Activated CD4-positive, alpha-beta T cell treated with anti-CD3 and anti-CD28 coated beads, Interleukin-2, amount 50 U/mL, for 4 hours (primary cell): ENCODE measurements around the gene KRTAP5-9.
"Not testable (repeated sequence)": the region's sequence is repeated elsewhere in the genome, so short reads cannot be mapped to it uniquely, and the experiment has no call there.

ENCODE experiments used
- DNase-seq, 2 experiments: peaks; one replicate each; pipeline ENCODE4 v3.0.0-alpha.2; 2020

KRTAP5-9 gene

GRCh38 chr11:71563406-71563805, 15.2 kb downstream of the KRTAP5-9 start:
- no peak for DNase-seq

GRCh38 chr11:71564430-71564829, 16.2 kb downstream of the KRTAP5-9 start:
- no peak for DNase-seq

GRCh38 chr11:71565263-71565662, 17.0 kb downstream of the KRTAP5-9 start, which contains the start of gene KRTAP5-10:
Gene KRTAP5-10, plus strand, starts transcription at chr11:71565563. Its CDS starts 25 bp downstream, at chr11:71565588.
- DNase-seq, result no peak

- DNase-seq, result no peak
These were observed 17.9 kb downstream of the KRTAP5-9 start for GRCh38 chr11:71566081-71566620.

- DNase-seq, result not testable (repeated sequence)
These were observed 18.7 kb downstream of the KRTAP5-9 start for GRCh38 chr11:71566626-71567599.

GRCh38 chr11:71567633-71568032, 19.4 kb downstream of the KRTAP5-9 start:
- DNase-seq, result not testable (repeated sequence)

- DNase-seq, result no peak
These were observed 20.6 kb downstream of the KRTAP5-9 start for GRCh38 chr11:71568704-71569349.

GRCh38 chr11:71571101-71571850, 23.1 kb downstream of the KRTAP5-9 start:
- DNase-seq, result not testable (repeated sequence)

GRCh38 chr11:71572811-71573210, 24.6 kb downstream of the KRTAP5-9 start:
- DNase-seq, result no peak

- DNase-seq, result no peak
These were observed 26.2 kb downstream of the KRTAP5-9 start for GRCh38 chr11:71574418-71574817.

GRCh38 chr11:71575723-71576424, 27.7 kb downstream of the KRTAP5-9 start:
- no peak for DNase-seq

- DNase-seq, result not testable (repeated sequence)
These were observed 28.7 kb downstream of the KRTAP5-9 start for GRCh38 chr11:71576688-71577465.

- no peak for DNase-seq
These were observed 29.3 kb downstream of the KRTAP5-9 start for GRCh38 chr11:71577469-71578004.

- DNase-seq, result not testable (repeated sequence)
These were observed 31.3 kb downstream of the KRTAP5-9 start for GRCh38 chr11:71579513-71579912.

GRCh38 chr11:71580057-71581003, 32.1 kb downstream of the KRTAP5-9 start:
- peak; percentile 10 to 26 for DNase-seq

- DNase-seq, result no peak
These were observed 33.6 kb downstream of the KRTAP5-9 start for GRCh38 chr11:71581826-71582225.

GRCh38 chr11:71582309-71582895, 34.2 kb downstream of the KRTAP5-9 start, which contains the start of gene KRTAP5-11:
Gene KRTAP5-11, minus strand, starts transcription at chr11:71582875. Its CDS starts 38 bp downstream, at chr11:71582837.
- DNase-seq, result no peak

GRCh38 chr11:71582969-71583368, 34.7 kb downstream of the KRTAP5-9 start:
- not testable (repeated sequence) for DNase-seq

- DNase-seq, result not testable (repeated sequence)
These were observed 37.5 kb downstream of the KRTAP5-9 start for GRCh38 chr11:71585673-71586072.
